ENCODE results near the gene KLF3.

DNA sequence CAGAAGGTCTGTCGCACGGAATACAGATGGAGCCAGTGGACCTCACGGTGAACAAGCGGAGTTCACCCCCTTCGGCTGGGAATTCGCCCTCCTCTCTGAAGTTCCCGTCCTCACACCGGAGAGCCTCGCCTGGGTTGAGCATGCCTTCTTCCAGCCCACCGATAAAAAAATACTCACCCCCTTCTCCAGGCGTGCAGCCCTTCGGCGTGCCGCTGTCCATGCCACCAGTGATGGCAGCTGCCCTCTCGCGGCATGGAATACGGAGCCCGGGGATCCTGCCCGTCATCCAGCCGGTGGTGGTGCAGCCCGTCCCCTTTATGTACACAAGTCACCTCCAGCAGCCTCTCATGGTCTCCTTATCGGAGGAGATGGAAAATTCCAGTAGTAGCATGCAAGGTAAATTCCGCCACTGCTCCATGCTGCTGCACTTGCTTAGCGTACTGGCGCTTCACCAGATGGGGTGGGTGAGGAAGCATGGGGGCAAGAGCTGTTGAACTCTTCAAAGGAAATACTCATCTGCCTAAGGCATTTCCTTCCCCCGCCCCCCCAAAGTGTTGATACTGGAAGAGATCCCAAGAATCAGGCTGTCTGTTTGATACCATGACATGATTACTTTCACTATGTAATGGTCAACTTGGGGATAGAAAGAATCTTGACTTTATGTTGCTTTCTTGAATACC, 24.8 kb downstream of the KLF3 start:
- TF ChIP-seq RFX5 (IDR thresholded peaks at IDR 0.05; ENCODE audit: low read depth, low read length) (no peak), MXI1 (IDR thresholded peaks at IDR 0.05; ENCODE audit: borderline replicate concordance, low read depth, low read length) (no peak), CHD1 (IDR thresholded peaks at IDR 0.05; ENCODE audit: low read depth, low read length) (no peak), POLR2A (IDR thresholded peaks at IDR 0.05; ENCODE audit: low read depth, low read length) (no peak), CEBPB (IDR thresholded peaks at IDR 0.05; ENCODE audit: low read depth, low read length) (no peak), FOS (IDR thresholded peaks at IDR 0.05; ENCODE audit: low read depth, low read length) (no peak), RAD21 (IDR thresholded peaks at IDR 0.05; ENCODE audit: low read length) (no peak), MAFK (IDR thresholded peaks at IDR 0.05; ENCODE audit: low read depth, low read length) (no peak)
- TF ChIP-seq, protein P1, sequence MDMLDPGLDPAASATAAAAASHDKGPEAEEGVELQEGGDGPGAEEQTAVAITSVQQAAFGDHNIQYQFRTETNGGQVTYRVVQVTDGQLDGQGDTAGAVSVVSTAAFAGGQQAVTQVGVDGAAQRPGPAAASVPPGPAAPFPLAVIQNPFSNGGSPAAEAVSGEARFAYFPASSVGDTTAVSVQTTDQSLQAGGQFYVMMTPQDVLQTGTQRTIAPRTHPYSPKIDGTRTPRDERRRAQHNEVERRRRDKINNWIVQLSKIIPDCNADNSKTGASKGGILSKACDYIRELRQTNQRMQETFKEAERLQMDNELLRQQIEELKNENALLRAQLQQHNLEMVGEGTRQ (IDR thresholded peaks at IDR 0.05; ENCODE audit: low read depth, low read length), result no peak
- TF ChIP-seq, protein P2, sequence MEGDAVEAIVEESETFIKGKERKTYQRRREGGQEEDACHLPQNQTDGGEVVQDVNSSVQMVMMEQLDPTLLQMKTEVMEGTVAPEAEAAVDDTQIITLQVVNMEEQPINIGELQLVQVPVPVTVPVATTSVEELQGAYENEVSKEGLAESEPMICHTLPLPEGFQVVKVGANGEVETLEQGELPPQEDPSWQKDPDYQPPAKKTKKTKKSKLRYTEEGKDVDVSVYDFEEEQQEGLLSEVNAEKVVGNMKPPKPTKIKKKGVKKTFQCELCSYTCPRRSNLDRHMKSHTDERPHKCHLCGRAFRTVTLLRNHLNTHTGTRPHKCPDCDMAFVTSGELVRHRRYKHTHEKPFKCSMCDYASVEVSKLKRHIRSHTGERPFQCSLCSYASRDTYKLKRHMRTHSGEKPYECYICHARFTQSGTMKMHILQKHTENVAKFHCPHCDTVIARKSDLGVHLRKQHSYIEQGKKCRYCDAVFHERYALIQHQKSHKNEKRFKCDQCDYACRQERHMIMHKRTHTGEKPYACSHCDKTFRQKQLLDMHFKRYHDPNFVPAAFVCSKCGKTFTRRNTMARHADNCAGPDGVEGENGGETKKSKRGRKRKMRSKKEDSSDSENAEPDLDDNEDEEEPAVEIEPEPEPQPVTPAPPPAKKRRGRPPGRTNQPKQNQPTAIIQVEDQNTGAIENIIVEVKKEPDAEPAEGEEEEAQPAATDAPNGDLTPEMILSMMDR (conservative IDR thresholded peaks at IDR 0.05; ENCODE audit: low read depth, low read length), result no peak
- TF ChIP-seq, protein P3, sequence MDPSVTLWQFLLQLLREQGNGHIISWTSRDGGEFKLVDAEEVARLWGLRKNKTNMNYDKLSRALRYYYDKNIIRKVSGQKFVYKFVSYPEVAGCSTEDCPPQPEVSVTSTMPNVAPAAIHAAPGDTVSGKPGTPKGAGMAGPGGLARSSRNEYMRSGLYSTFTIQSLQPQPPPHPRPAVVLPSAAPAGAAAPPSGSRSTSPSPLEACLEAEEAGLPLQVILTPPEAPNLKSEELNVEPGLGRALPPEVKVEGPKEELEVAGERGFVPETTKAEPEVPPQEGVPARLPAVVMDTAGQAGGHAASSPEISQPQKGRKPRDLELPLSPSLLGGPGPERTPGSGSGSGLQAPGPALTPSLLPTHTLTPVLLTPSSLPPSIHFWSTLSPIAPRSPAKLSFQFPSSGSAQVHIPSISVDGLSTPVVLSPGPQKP (IDR thresholded peaks at IDR 0.05; ENCODE audit: borderline replicate concordance, low read depth, low read length), result no peak
